H1 (cell line): ENCODE data around the gene PIEZO1. TPM values are rescaled to one million over a fixed set of nuclear protein-coding genes. Genes with fewer than 3 reads are reported as not detected.

Experiments
- CTCF ChIA-PET: fragments of 300-600 bp; sonication (Branson Sonifier 250); formaldehyde crosslinking; loops from one replicate; lab custom pipeline; 2021; ENCODE audit not compliant: partially characterized antibody; lab: Charles Lee
- POLR2A ChIA-PET: fragments of 300-600 bp; sonication (Branson Sonifier 250); formaldehyde crosslinking; loops from one replicate; lab custom pipeline; 2021; ENCODE audit warnings: inconsistent platforms; ENCODE audit not compliant: partially characterized antibody; lab: Charles Lee
- DNase-seq, 2 experiments: peaks; one replicate each; pipeline versions ENCODE4 v3.0.0 to v3.0.0-alpha.2; 2010 to 2022; ENCODE audit warnings: low spot score in 2 of 2, low read depth in 1 of 2, mixed read lengths in 1 of 2
- FAIRE-seq: peaks from 2 replicates; lab custom pipeline; 2011; peaks lifted over from hg19 to GRCh38; lab: Jason Lieb, UNC
- H2AFZ ChIP-seq: 2 replicates; pipeline ENCODE4 v1.8.1; 2012; ENCODE audit warnings: low read length, inconsistent platforms
- H2AK5ac ChIP-seq: 2 replicates; pipeline ENCODE4 v1.6.1; 2013; ENCODE audit warnings: low read depth, low read length
- H2BK120ac ChIP-seq: replicated peaks from 2 replicates; pipeline ENCODE3; 2013; ENCODE audit warnings: low read depth, low read length, inconsistent platforms
- H2BK12ac ChIP-seq: 2 replicates; pipeline ENCODE4 v1.6.1; 2013; ENCODE audit warnings: low read depth, low read length
- H2BK15ac ChIP-seq: 2 replicates; pipeline ENCODE4 v1.6.1; 2013; ENCODE audit warnings: low read length
- H2BK20ac ChIP-seq: 2 replicates; pipeline ENCODE4 v1.6.1; 2013; ENCODE audit warnings: low read length
- H2BK5ac ChIP-seq: 2 replicates; pipeline ENCODE4 v1.6.1; 2013; ENCODE audit warnings: low read depth, low read length
- H3K14ac ChIP-seq: 2 replicates; pipeline ENCODE4 v1.6.1; 2013; ENCODE audit warnings: inconsistent platforms; ENCODE audit not compliant: insufficient read length
- H3K18ac ChIP-seq: 2 replicates; pipeline ENCODE4 v1.6.1; 2013; ENCODE audit warnings: low read length; ENCODE audit errors: extremely low read depth
- H3K23ac ChIP-seq: 2 replicates; pipeline ENCODE4 v1.6.1; 2013; ENCODE audit warnings: inconsistent platforms; ENCODE audit not compliant: insufficient read length
- H3K23me2 ChIP-seq: 2 replicates; pipeline ENCODE4 v1.6.1; 2013; ENCODE audit warnings: low read depth, low read length
- H3K27ac ChIP-seq: 2 replicates; pipeline ENCODE4 v1.6.1; 2011; ENCODE audit warnings: low read depth, low read length, inconsistent platforms
- H3K27me3 ChIP-seq, 4 experiments: replicated peaks in 1 of 4; 1 replicate in 1 of 4; 2 replicates in 3 of 4; pipeline versions ENCODE4 v1.6.1 to v1.8.1; 2011 to 2013; ENCODE audit warnings: low read length in 3 of 4, mild to moderate bottlenecking in 3 of 4, inconsistent platforms in 2 of 4, mixed read lengths in 2 of 4, moderate library complexity in 1 of 4; ENCODE audit not compliant: control insufficient read depth in 3 of 4, insufficient read depth in 3 of 4; ENCODE audit errors: extremely low read depth in 1 of 4
- H3K36me3 ChIP-seq, 4 experiments: 2 replicates each; pipeline versions ENCODE4 v1.6.1 to v1.8.1; 2011 to 2013; ENCODE audit warnings: mild to moderate bottlenecking in 4 of 4, low read length in 3 of 4, moderate library complexity in 2 of 4, control low read depth in 1 of 4, inconsistent platforms in 1 of 4; ENCODE audit not compliant: insufficient read depth in 4 of 4, control insufficient read depth in 2 of 4
- H3K4ac ChIP-seq: replicated peaks from 2 replicates; pipeline ENCODE3; 2013; ENCODE audit warnings: low read length, low read depth, mixed read lengths, inconsistent platforms; ENCODE audit not compliant: insufficient read length
- H3K4me1 ChIP-seq, 4 experiments: replicated peaks in 1 of 4; 1 replicate in 1 of 4; 2 replicates in 3 of 4; pipeline versions ENCODE4 v1.6.1 to v1.8.1; 2011 to 2013; ENCODE audit warnings: low read length in 3 of 4, inconsistent platforms in 2 of 4, mixed read lengths in 1 of 4; ENCODE audit not compliant: insufficient read depth in 4 of 4, control insufficient read depth in 3 of 4
- H3K4me2 ChIP-seq, 2 experiments: 2 replicates each; pipeline versions ENCODE4 v1.6.1 to v1.8.1; 2011 to 2013; ENCODE audit warnings: low read depth in 2 of 2, low read length in 2 of 2, control low read depth in 1 of 2, inconsistent platforms in 1 of 2, mild to moderate bottlenecking in 1 of 2; ENCODE audit not compliant: insufficient read depth in 1 of 2
- H3K4me3 ChIP-seq, 4 experiments: fragments of 200-600, 300-600 bp in 1 of 4; sonication (generic), shearing (Covaris generic), sonication (Bioruptor Twin) in 1 of 4; 2 replicates each; pipeline versions ENCODE4 v1.5.1 to v1.8.1; 2011 to 2016; ENCODE audit warnings: low read length in 4 of 4, low read depth in 3 of 4, control low read depth in 2 of 4, inconsistent platforms in 2 of 4, mild to moderate bottlenecking in 2 of 4, mixed read lengths in 1 of 4, moderate library complexity in 1 of 4; ENCODE audit not compliant: insufficient read depth in 2 of 4; ENCODE audit errors: extremely low read depth in 1 of 4
- H3K56ac ChIP-seq: replicated peaks from 2 replicates; pipeline ENCODE3; 2013; ENCODE audit warnings: low read depth, mild to moderate bottlenecking, mixed read lengths, low read length, inconsistent platforms; ENCODE audit not compliant: insufficient read length
- H3K79me1 ChIP-seq: 2 replicates; pipeline ENCODE4 v1.6.1; 2013; ENCODE audit warnings: low read depth, low read length, control low read depth
- H3K79me2 ChIP-seq, 2 experiments: 2 replicates each; pipeline versions ENCODE4 v1.6.1 to v1.8.1; 2012 to 2013; ENCODE audit warnings: low read length in 2 of 2, mild to moderate bottlenecking in 2 of 2, inconsistent platforms in 1 of 2; ENCODE audit not compliant: insufficient read depth in 2 of 2, control insufficient read depth in 1 of 2
- H3K9ac ChIP-seq, 4 experiments: replicated peaks in 1 of 4; 1 replicate in 1 of 4; 2 replicates in 3 of 4; pipeline versions ENCODE4 v1.6.1 to v1.8.1; 2011 to 2013; ENCODE audit warnings: low read depth in 3 of 4, low read length in 3 of 4, control low read depth in 2 of 4, mild to moderate bottlenecking in 2 of 4, moderate library complexity in 2 of 4, inconsistent platforms in 1 of 4; ENCODE audit errors: extremely low read depth in 1 of 4
- H3K9me3 ChIP-seq, 2 experiments: 2 replicates each; pipeline versions ENCODE4 v1.6.1 to v1.8.1; 2012 to 2013; ENCODE audit warnings: mild to moderate bottlenecking in 2 of 2, moderate library complexity in 2 of 2, control low read depth in 1 of 2, inconsistent platforms in 1 of 2, low read depth in 1 of 2, low read length in 1 of 2, mixed read lengths in 1 of 2; ENCODE audit not compliant: insufficient read depth in 2 of 2
- H4K20me1 ChIP-seq, 2 experiments: replicated peaks in 1 of 2; 2 replicates each; pipeline versions ENCODE3 to v1.8.1; 2011 to 2013; ENCODE audit warnings: inconsistent platforms in 2 of 2, low read length in 2 of 2, mild to moderate bottlenecking in 1 of 2; ENCODE audit not compliant: insufficient read depth in 2 of 2, control insufficient read depth in 1 of 2
- H4K5ac ChIP-seq: 2 replicates; pipeline ENCODE4 v1.6.1; 2013; ENCODE audit warnings: low read length, low read depth, mixed read lengths, inconsistent platforms; ENCODE audit not compliant: insufficient read length
- H4K8ac ChIP-seq: 2 replicates; pipeline ENCODE4 v1.8.0; 2013; ENCODE audit warnings: mild to moderate bottlenecking, moderate library complexity, low read length, inconsistent platforms; ENCODE audit not compliant: insufficient read depth; ENCODE audit errors: extremely low read depth
- H4K91ac ChIP-seq: replicated peaks from 2 replicates; pipeline ENCODE3; 2013; ENCODE audit warnings: low read length, mixed read lengths, inconsistent platforms; ENCODE audit not compliant: insufficient read length
- CBX8 ChIP-seq: fragments of 300-800, 300-1000 bp; sonication (generic); IDR thresholded peaks from 2 replicates; pipeline ENCODE4 v1.7.1; 2016; ENCODE audit warnings: low read depth, low read length, borderline replicate concordance
- CEBPB ChIP-seq: IDR thresholded peaks from 2 replicates; pipeline ENCODE4 v1.6.1; 2012; ENCODE audit warnings: low read depth, low read length
- CHD2 ChIP-seq: IDR thresholded peaks from 2 replicates; pipeline ENCODE4 v1.6.1; 2012; ENCODE audit warnings: low read length, improper control_type of control experiment
- FOSL1 ChIP-seq: IDR thresholded peaks from 2 replicates; pipeline ENCODE4 v1.6.1; 2011; ENCODE audit warnings: mild to moderate bottlenecking, low read depth, low read length, moderate library complexity; ENCODE audit not compliant: insufficient read depth
- KDM1A ChIP-seq: fragments of 200-600, 300-600 bp; sonication (generic); IDR thresholded peaks from 2 replicates; pipeline ENCODE4 v1.7.1; 2016; ENCODE audit warnings: mild to moderate bottlenecking, low read length, borderline replicate concordance
- KDM4A ChIP-seq: IDR thresholded peaks from one replicate; pipeline ENCODE4 v1.7.1; 2012; ENCODE audit warnings: low read depth, mild to moderate bottlenecking, moderate library complexity, low read length, inconsistent platforms; ENCODE audit not compliant: severe bottlenecking
- NRF1 ChIP-seq: IDR thresholded peaks from 2 replicates; pipeline ENCODE4 v1.6.1; 2011; ENCODE audit warnings: mild to moderate bottlenecking, low read depth, low read length, improper control_type of control experiment
- POU5F1 ChIP-seq: IDR thresholded peaks from 2 replicates; pipeline ENCODE4 v1.6.1; 2011; ENCODE audit warnings: low read depth, mild to moderate bottlenecking, low read length, moderate library complexity
- WGBS, 2 experiments: shearing (Covaris generic) in 1 of 2; methylation state at CpG; one replicate each; pipeline versions ENCODE4 v1.1.6 to v1.1.7; 2013 to 2015; ENCODE audit warnings: low lambda C conversion rate in 2 of 2, mixed read lengths in 2 of 2, inconsistent platforms in 1 of 2, low coverage in 1 of 2, missing lambda C conversion rate in 1 of 2; ENCODE audit not compliant: insufficient replicate concordance in 2 of 2, insufficient coverage in 1 of 2, insufficient read length in 1 of 2; ENCODE audit errors: extremely low coverage in 1 of 2, missing lambda C conversion rate in 1 of 2; 5-methylcytosine and 5-hydroxymethylcytosine counted together
- polyA plus RNA-seq, 7 experiments: library from polyadenylated mRNA; depleted of rRNA in 3 of 7; stranded (reverse) in 5 of 7; unstranded in 2 of 7; fragments of >200 nt in 5 of 7; fragments of 200-250 nt in 2 of 7; gene quantifications; 1 replicate in 5 of 7; 2 replicates in 1 of 7; 4 replicates in 1 of 7; pipeline versions ENCODE4 v1.2.1 to v1.2.3, GENCODE V29; 2011 to 2013; ENCODE audit warnings: missing spikeins in 2 of 7, mixed read lengths in 2 of 7
- total RNA-seq: library from RNA; stranded (reverse); fragmentation: NEBNext Ultra II Directional; extraction: Animal tissue kit (Norgen Biotek cat#: 25700); gene quantifications from 2 replicates; pipeline ENCODE4 v1.2.1, GENCODE V29; 2021

Gene PIEZO1
- total and polyA plus RNA-seq, 2 of the 8 experiments (the other 6 are each of a cell fraction or from before 2014, with no cell fraction given), result 42.3 to 67.5 TPM

DNA sequence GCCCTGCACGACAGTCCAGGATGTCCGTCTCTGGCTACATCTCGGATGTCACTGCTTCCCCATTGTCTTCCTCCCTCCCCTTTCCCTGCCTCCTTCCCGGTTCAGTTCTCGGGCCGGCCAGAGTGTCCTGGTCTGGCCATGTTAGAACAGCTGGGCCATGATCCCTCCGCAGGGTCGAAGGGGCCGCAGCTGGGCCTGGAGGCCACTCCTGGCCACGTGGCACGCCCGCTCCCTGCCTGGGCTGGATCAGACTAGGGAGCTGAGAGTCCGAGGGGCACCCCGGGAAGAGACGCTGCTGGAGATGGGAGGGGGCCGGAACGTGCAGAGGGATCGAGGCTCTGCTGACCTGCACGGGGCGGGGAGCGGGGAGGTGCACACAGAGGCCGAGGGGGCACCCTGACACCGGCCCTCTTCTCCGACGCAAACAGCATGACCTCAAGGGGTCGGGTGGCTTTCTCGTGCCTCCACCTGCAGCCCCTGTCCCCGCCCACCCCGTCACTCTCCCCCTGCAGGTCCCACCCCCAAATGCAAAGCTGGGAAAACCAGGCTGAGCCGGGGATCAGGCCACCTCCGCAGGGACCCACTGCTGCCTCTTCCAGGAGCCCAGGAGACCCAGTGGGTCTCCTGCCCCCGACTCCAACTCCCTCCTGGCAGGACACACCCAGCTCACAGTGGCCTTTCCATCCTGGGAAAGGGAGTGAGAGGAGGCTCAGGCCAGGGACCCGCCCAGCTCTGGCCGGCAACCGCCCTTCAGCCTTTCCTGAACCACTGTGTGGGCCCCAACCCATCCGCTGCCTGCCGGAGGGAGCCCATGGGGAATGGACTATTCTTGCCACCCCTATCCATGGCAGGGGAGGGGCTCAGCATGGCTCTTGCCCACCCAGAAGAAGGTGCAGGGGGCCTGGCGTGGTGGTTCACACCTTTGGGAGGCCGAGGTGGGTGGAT, 40.2 kb downstream of the PIEZO1 start:
- no peaks in the 10 kb centered on the region for H3K23me2 ChIP-seq
- H2BK20ac ChIP-seq, result 0 out of 2 replicates have a peak overlapping the region, but pooled peaks have one; percentile 32
- no peak overlapping the region for H3K23ac ChIP-seq
- H3K4ac ChIP-seq, result peak overlapping the region; percentile 32
- peaks cover 0 to 11% (median 6%) of the 10 kb centered on the region in 4 experiments; a peak in 4 of 7 replicates for H3K4me1 ChIP-seq
- no peak overlapping the region for H3K56ac ChIP-seq
- no peaks in the 10 kb centered on the region for H3K27me3 ChIP-seq
- H2BK120ac ChIP-seq, result no peak overlapping the region
- H4K20me1 ChIP-seq, result peaks cover 0 to 5% of the 10 kb centered on the region in 2 experiments
- H4K5ac ChIP-seq, result no peak overlapping the region
- H3K4me3 ChIP-seq, result no peak overlapping the region
- ChIA-PET CTCF (interaction anchor here (0.6 to 25.0 kb wide), 10 partner anchors 8 to 66 kb away, joined by 3 to 251 read pairs (median 5); partner anchors contain the start of gene APRT), POLR2A (interaction anchor here (1.1 to 1.6 kb wide), 3 partner anchors 10 to 40 kb away, joined by 3 to 4 read pairs (median 3); partner anchors contain the start of gene PIEZO1)
- H3K9me3 ChIP-seq, result no peaks in the 10 kb centered on the region
- H3K14ac ChIP-seq, result no peak overlapping the region
- H2BK5ac ChIP-seq, result peak overlapping the region; percentile 48; the same call in 1 of the 2 replicates
- FAIRE-seq (no peak), DNase-seq (no peak)
- H3K9ac ChIP-seq, result no peak overlapping the region
- TF ChIP-seq NRF1 (no peak), CEBPB (no peak), CBX8 (no peak), POU5F1 (no peak), KDM1A (no peak), CHD2 (no peak), KDM4A (no peak), FOSL1 (no peak)
- H3K27ac ChIP-seq, result no peak overlapping the region
- no peak overlapping the region for H2AFZ ChIP-seq
- H2BK12ac ChIP-seq, result peak overlapping the region; percentile 62; the same call in 1 of the 2 replicates
- H3K36me3 ChIP-seq, result no peaks in the 10 kb centered on the region
- H3K18ac ChIP-seq, result no peak overlapping the region; the same call in 1 of the 2 replicates
- no peaks in the 10 kb centered on the region for H3K79me2 ChIP-seq
- H4K8ac ChIP-seq, result peak overlapping the region; percentile 65; the same call in 1 of the 2 replicates
- H4K91ac ChIP-seq, result peak overlapping the region; percentile 54
- H2BK15ac ChIP-seq, result no peak overlapping the region
- peak overlapping the region; percentile 66; the same call in 1 of the 2 replicates for H2AK5ac ChIP-seq
- H3K4me2 ChIP-seq, result no peak overlapping the region
- WGBS, 2 experiments, result 77% methylated on average over 25 of the region's 39 CpGs; no CpG with 5 or more reads in 1 of the 2 experiments
- H3K79me1 ChIP-seq, result no peaks in the 10 kb centered on the region
